GM18951 (cell line): Measurements from ENCODE around the gene NPPA.

Experiments used
- POLR2A ChIP-seq: IDR thresholded peaks from 4 replicates; pipeline ENCODE4 v1.6.1; 2011; ENCODE audit warnings: mild to moderate bottlenecking; ENCODE audit not compliant: insufficient read length, insufficient read depth; ENCODE audit errors: extremely low read depth
- in situ Hi-C: fragments of 300-500 bp; cut with MboI; formaldehyde crosslinking; loops from one replicate; pipeline ENCODE4 v1.12.0; 2022; ENCODE audit warnings: low sequenced_read_pairs, mixed read lengths, inconsistent platforms; ENCODE audit not compliant: unreplicated experiment

Gene NPPA

DNA sequence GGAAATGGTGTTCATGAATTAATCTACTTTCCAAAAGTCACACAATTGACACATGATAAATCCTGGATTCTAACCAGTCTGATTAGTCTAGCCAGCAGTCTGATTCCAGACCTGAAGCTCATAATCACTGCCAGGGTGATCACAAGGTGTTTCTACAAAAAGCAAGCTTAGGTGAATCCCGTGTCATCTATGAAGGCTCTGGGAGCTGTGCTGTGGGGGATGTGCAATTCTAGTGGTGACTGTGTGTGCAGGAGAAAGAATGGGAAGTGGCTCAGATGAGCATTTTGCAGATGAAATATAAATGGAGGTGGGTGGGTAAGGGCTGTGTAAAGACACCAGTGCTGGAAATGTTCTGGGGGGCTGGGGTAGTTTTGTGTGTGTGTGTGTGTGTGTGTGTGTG, 13.0 kb upstream of the NPPA start:
- in situ Hi-C loops = no loop called here
- no peak for TF ChIP-seq POLR2A

DNA sequence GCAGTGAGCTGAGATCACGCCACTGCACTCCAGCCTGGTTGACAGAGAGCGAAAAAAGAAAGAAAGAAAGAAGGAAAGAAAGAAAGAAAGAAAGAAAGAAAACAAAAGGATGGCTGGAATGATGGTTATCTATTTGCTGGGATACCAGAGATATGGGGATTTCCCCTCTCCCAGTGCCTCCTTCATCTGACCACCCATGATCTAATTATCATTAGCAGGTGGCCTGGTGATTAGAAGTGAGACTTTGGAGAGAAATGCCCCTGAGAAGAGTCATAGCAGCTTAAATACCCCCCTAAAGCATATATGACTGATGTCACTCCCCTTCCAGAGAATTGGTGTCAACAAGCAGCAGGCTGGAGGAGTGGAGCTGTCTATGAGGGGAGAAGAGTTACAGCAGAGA, 12.5 kb upstream of the NPPA start:
- in situ Hi-C loops = no loop called here
- no peak for TF ChIP-seq POLR2A

DNA sequence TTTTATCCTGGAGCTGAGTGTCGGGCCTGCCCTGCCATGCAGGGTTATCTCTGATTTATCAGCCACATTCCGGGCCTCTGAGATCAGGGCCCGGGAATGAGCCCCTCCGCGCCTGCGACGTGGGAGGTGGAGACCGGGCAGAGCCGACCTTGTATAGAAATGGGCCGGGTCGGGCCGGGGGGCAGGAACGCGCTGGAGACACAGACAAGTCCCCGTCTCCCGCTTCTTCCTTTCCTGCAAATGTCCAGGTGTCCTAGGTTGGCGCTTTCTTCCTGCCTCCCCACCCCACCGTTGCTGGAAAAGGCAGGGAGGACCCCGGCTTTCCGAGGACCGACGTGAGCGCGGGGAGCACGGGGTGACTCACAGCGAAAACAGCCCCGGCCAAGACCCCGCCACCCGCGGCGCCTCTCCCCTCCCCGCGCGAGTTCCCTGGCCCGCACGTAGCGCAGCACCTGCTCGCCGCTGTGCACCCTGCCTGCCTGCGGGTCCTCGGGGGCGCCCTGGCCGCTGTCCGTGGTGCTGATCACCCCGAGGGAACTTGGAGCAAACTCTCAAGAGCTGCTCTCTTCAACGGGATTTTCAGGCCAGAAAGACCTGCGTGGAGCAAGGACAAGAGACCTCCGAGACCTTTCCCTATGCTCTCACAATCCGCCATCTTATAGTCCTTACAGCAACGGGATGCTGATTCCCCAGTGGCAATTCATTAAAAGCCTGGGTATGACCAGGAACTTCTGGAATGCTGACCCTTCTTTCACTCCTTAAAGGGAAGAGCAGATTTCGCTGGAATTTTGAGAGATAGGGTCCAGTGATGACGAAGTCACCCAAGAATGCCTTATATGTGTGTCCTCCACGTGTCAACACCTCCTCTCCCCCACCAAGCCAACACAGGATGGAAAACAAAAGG, 11.6 kb upstream of the NPPA start:
- no peak for TF ChIP-seq POLR2A
- in situ Hi-C loops = no loop called here

DNA sequence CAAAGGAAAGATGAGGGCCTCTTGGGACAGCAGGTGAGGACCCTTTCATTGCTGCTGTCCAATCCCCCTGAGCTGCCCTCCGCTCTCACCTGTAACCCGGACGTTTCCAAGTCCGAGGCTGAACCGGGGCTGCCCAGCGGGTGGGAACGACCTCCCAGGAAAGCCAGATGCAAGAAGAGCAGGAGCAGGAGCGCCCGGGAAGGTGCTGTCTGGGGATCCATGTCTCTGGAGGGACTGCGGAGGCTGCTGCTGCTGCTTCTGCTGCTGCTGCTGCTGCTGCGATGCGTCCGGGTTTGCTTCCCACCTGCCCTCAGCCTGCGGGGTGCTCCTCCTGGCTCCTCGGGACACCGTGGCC, 11.0 kb upstream of the NPPA start, which contains the start of gene NPPB:
TSS of gene NPPB (minus strand) at position 333 of the 355 bp plus-strand sequence. CDS start at position 221, 112 bp downstream.
- in situ Hi-C loops = no loop called here
- no peak for TF ChIP-seq POLR2A

DNA sequence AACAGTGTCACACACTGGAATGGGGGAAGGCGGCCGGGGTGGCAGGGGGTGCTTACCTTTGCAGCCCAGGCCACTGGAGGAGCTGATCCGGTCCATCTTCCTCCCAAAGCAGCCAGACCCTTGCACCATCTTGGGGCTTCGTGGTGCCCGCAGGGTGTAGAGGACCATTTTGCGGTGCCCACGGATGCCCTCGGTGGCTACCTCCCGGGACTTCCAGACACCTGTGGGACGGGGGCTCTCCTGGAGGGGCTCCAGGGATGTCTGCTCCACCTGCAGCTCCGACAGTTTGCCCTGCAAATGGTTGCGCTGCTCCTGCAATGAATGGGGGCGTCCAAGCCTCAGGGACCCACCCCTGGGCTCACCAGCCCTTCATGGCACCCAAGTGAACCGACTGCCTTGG, 10.6 kb upstream of the NPPA start:
- in situ Hi-C loops = no loop called here

DNA sequence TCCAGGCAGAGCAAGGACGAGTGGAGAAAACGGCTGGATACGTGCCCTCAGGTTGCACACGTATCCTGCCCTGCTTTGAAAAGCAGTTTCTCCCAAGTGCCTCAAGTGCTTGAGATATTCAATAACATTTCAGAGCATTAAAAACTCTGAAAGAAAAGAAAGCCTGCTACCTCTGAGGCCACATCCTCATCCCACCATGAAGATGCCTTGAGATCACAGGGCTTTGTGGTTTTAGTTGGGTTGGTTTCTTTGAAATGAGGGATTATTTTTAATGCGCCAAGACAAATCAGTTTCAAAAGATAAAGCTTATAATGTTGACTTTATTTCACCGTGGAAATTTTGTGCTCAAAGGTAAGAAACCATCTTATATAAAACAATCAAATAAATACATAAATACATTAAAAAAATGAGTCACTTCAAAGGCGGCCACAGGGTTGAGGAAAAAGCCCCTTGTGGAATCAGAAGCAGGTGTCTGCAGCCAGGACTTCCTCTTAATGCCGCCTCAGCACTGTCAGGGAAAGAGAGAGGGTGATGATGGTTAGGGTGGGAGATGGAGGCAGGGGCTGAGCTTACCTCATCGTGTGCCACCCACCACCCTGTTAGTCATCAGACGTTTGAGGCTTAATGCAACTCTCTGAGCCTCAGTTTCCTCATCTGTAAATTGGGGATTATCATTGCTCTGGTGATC, 9.7 kb upstream of the NPPA start:
- TF ChIP-seq POLR2A = no peak
- in situ Hi-C loops = no loop called here

More for the DNA sequence above, 10.6 kb upstream of the NPPA start:
- TF ChIP-seq POLR2A = no peak

DNA sequence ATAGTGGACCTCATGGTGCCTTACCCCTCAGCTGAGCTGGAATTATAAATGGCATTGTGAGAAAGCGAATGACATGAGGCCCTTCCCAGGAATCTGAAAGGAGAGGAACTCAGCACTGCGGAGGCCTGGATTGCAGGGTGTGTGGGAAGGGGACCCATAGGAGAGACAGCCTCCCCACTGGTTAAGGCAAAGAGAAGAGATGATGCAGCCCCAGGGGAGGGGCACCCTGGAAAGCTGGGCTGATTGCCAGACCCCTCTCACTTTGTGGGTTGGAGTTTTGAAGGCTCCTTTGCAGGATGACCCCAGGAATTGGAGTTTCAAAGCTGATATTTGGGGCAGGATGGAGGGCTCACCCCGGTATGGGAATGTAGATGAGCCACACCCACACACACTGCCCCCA, 9.1 kb upstream of the NPPA start:
- no peak for TF ChIP-seq POLR2A
- in situ Hi-C loops = no loop called here

DNA sequence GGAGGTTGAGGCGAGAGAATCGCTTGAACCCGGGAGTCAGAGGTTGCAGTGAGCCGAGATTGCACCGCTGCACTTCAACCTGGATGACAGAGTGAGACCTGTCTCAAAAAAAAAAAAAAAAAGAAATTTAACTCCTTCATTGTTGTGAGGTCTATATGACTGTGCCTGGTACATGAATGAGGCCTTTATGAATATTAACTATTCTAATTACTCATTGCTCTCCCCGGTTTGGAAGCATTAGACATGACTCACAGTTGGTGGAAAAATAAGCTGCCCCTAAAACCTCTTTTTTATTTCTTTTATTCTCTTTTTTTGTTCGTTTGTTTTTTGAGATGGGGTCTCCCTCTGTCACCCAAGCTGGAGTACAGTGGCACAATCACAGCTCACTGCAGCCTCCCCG, 7.8 kb upstream of the NPPA start:
- TF ChIP-seq POLR2A = no peak
- in situ Hi-C loops = no loop called here

DNA sequence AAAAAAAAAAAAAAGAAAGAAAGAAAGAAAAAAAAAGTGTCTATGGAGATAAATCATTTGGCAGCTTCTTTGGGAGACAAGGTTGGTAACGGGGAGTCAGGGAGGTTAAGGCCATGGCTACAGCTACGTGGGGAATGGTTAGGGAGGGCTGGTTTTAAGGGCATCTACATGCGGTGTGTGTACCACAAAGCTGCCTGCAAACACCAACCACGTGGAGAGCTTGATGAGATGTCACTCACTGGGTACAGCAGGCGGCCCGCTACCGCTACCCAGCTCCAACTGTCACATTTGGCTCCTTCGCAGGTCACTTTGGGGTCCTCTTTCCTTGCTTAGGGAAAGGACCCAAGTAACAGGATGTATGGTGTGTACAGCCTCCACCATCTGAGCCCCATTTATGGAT, 6.9 kb upstream of the NPPA start:
- no peak for TF ChIP-seq POLR2A
- in situ Hi-C loops = no loop called here

DNA sequence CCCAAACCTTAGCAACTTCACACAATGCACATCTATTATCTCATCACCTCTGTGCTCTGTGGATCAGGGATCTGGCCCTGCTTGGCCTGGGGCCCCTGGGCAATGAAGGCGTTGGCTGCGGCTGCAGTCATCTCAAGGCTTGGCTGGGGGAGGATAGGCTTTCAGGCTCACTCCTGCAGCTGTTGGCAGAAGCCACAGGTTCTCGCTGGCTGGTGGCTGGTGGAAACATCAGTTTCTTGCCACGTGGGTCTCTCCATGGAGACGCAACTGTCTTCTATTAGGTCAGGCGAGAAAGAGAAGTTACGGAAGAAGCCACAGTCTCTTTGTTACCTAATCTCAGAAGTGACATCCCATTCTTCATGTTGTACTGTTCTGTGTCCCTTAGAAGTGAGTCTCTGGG, 3.6 kb upstream of the NPPA start:
- in situ Hi-C loops = no loop called here
- TF ChIP-seq POLR2A = no peak

DNA sequence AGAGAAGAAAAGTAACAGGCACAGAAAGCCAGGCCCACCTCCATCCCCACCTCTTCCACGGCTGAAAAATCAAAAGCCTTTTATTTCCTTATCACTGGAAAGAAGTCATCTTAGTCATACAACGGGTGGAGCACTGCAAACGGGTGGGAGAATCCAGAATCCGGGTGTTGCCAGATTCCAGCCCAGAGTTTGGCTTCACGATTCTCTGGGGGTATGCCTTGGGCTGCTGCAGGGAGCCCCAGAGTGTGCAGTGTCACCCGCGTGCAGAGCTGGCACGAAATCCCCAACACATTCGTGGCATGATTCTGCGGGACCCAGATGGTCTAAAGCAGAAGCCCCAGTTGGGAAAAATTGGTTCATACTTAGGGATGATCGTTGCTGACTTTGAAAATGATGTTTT, 2.6 kb upstream of the NPPA start:
- TF ChIP-seq POLR2A = no peak
- in situ Hi-C loops = no loop called here

DNA sequence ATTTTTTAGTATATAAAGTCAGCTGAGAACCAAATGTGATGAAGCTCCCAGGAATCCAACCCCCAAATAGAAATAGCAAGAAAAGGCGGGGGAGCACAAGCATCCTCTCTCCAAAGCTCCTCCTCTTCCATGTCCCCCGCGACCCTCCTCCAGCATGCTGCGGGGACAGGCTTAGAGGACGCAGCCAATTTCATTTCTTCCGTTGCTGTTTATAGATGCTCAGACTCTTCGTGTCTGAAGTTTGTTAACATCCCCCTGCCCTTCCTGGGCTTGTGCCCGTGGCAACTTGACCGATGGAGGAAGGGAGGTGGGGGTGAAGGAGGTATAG, 754 bp upstream of the NPPA start:
- TF ChIP-seq POLR2A = no peak
- in situ Hi-C loops = no loop called here

DNA sequence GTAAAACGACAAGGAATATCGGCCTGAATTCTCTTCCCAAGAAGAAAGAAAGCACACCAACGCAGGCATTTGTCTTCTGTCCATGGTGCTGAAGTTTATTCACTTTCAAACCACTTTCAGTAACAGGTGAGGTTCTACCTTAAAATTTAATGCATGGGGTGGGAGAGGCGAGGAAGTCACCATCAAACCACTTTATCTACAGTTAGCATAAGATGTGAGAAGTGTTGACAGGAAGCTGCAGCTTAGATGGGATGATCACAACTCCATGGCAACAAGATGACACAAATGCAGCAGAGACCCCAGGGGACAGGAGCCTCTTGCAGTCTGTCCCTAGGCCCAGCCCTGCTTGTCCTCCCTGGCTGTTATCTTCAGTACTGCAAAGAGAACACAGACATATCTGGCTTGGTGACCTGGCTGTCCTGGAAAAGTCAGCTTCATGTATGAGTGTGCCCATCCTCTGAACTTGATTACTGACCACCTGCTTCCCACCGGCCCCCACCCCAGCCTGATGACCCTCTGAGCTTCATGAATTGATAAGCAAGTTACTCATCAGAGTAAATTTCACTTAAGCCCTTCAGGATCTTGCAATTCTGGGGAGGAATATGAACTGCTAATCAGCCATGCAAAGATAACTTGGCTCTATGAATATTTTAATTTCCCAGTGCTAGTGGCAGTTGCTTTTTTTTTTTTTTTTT, 1.8 kb downstream of the NPPA start:
- in situ Hi-C loops = no loop called here
- TF ChIP-seq POLR2A = no peak
